Measurements from ENCODE around the gene IFT22. TPM values are rescaled to one million over a fixed set of nuclear protein-coding genes. Genes with fewer than 3 reads are reported as not detected.

IFT22 gene
- total and polyA plus RNA-seq, 11 donors = 14.8 to 39.3 (median 30.0) TPM

Other genes with a start within 250 kb of the IFT22 start
- gene TRIM56, start 236.3 kb downstream of the IFT22 start, total RNA-seq = 10 to 100 TPM in 8 of 9 donors, 1 to 10 TPM in 1; 7.9 to 37.4 (median 14.7) TPM
- 10 to 100 TPM; 10.7 to 12.7 TPM for gene TRIM56, start 236.3 kb downstream of the IFT22 start, polyA plus RNA-seq
- 100 to 1,000 TPM in 1 of 9 donors, 10 to 100 TPM in 4, 1 to 10 TPM in 4; 1.3 to 153 (median 13.9) TPM for gene SERPINE1, start 194.7 kb downstream of the IFT22 start, total RNA-seq
- gene SERPINE1, start 194.7 kb downstream of the IFT22 start, polyA plus RNA-seq = 100 to 1,000 TPM in 1 of 2 donors, 1 to 10 TPM in 1; 3.4 to 595 TPM
- gene AP1S1, start 167.3 kb downstream of the IFT22 start, total RNA-seq = 10 to 100 TPM in 8 of 9 donors, 1 to 10 TPM in 1; 9.9 to 24.5 (median 12.8) TPM
- 10 to 100 TPM; 15.9 to 41.8 TPM for gene AP1S1, start 167.3 kb downstream of the IFT22 start, polyA plus RNA-seq
- under 1 TPM in 2 of 9 donors, not detected in 7; 0.09 to 0.19 TPM for gene VGF, start 156.2 kb downstream of the IFT22 start, total RNA-seq
- under 1 TPM in 1 of 2 donors, not detected in 1; 0.14 TPM for gene VGF, start 156.2 kb downstream of the IFT22 start, polyA plus RNA-seq
- under 1 TPM in 1 of 9 donors, not detected in 8; 0.23 TPM for gene NAT16, start 141.5 kb downstream of the IFT22 start, total RNA-seq
- gene NAT16, start 141.5 kb downstream of the IFT22 start, polyA plus RNA-seq = not detected
- gene MOGAT3, start 120.8 kb downstream of the IFT22 start, total RNA-seq = not detected
- gene MOGAT3, start 120.8 kb downstream of the IFT22 start, polyA plus RNA-seq = not detected
- gene PLOD3, start 104.2 kb downstream of the IFT22 start, total RNA-seq = 10 to 100 TPM; 27.4 to 77.6 (median 42.0) TPM
- gene PLOD3, start 104.2 kb downstream of the IFT22 start, polyA plus RNA-seq = 10 to 100 TPM; 22.2 to 55.2 TPM
- 10 to 100 TPM; 47.0 to 88.1 (median 51.3) TPM for gene ZNHIT1, start 103.6 kb downstream of the IFT22 start, total RNA-seq
- 100 to 1,000 TPM in 1 of 2 donors, 10 to 100 TPM in 1; 89.8 to 156 TPM for gene ZNHIT1, start 103.6 kb downstream of the IFT22 start, polyA plus RNA-seq
- 10 to 100 TPM in 1 of 9 donors, 1 to 10 TPM in 8; 1.4 to 37.6 (median 2.2) TPM for gene CLDN15, start 84.0 kb downstream of the IFT22 start, total RNA-seq
- gene CLDN15, start 84.0 kb downstream of the IFT22 start, polyA plus RNA-seq = 1 to 10 TPM; 1.9 to 3.6 TPM
- 100 to 1,000 TPM; 249 to 491 (median 282) TPM for gene FIS1, start 76.7 kb downstream of the IFT22 start, total RNA-seq
- gene FIS1, start 76.7 kb downstream of the IFT22 start, polyA plus RNA-seq = 100 to 1,000 TPM; 204 to 361 TPM
- 1 to 10 TPM in 1 of 9 donors, under 1 TPM in 1, not detected in 7; 0.08 to 2.1 TPM for gene COL26A1, start 41.1 kb upstream of the IFT22 start, total RNA-seq
- not detected for gene COL26A1, start 41.1 kb upstream of the IFT22 start, polyA plus RNA-seq

Data from heart left ventricle (tissue), 11 donors.